ENCODE measurements around the gene SESN1. TPM values are rescaled to one million over a fixed set of nuclear protein-coding genes. Genes with fewer than 3 reads are reported as not detected.

Gene SESN1
- polyA plus RNA-seq, 1 experiment: 29.6 TPM

Small RNA genes lying within 50 kb of the gene (small RNA-seq; reads per million reads assigned to genes)
- not detected for gene RNU6-653P (ENCODE audit: insufficient read length, low read depth)

Other genes with a start within 250 kb of the SESN1 start
- gene ARMC2, start 246.4 kb downstream of the SESN1 start, polyA plus RNA-seq (2011; rRNA removed): 4.2 and 5.1 TPM in 2 replicates
- 16.5 and 21.2 TPM in 2 replicates for gene CEP57L1, start 661 bp upstream of the SESN1 start, polyA plus RNA-seq (2011; rRNA removed)

Measured in AG04450 (cell line).